ENCODE measurements around the gene GREM2. TPM values are rescaled to one million over a fixed set of nuclear protein-coding genes. Genes with fewer than 3 reads are reported as not detected.

GREM2 gene
- total and polyA plus RNA-seq, 10 of the 15 experiments (the other 5 are each of a cell fraction or from before 2014, with no cell fraction given): not detected

DNA sequence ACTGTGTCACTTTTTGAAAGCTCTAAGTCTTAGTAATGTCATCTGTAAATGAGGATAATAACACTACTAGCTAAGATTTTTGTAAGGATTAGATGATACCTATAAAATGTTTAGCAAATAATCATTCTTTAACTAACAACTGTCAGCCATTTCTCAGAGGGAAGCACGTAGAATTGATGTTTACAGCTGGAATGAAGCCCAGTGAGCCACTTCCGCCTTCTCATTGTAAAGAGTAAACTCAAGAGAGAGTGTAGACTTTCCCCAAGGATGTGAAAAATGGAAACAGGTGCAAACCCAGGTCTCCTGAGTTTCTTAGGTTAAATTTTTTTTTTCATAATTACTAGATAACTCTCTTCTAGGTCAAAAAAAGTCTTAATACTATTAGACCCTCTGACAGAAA lies 4.9 kb downstream of the GREM2 start (continued):
- TF ChIP-seq NR2C2 (IDR thresholded peaks at IDR 0.05; ENCODE audit: borderline replicate concordance, control insufficient read depth, insufficient read length, low read depth) (no peak), SMARCA5 (IDR thresholded peaks at IDR 0.05) (no peak)

DNA sequence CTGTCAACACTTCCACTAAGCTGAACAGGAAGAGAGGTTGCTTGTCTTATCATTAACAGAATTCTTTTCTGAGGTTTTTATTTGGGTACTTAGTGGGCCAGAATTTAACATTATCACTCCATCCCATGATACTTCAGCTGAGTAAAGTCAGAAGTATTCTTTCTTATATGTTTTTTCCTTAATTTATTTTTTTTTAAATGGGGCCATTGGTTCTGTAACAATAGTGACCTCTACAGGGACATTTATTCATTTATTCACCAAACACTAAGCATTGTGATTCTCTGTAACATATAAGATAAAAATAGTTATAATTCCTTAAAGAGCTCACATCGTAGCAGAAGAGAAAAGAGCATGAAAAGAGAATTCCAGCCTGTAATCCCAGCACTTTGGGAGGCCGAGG lies 9.8 kb downstream of the GREM2 start:
- in situ Hi-C loops (cut with MboI) (no loop called here), intact Hi-C loops (cut with micrococcal nuclease; ENCODE audit: unreplicated experiment) (loop anchor here (1.0 kb wide), 1 partner anchor 147 kb away; no protein-coding TSS in a partner anchor)
- Histone ChIP-seq H3K9me3 (replicated peaks; ENCODE audit: control insufficient read depth, insufficient read depth, low read length) (no peaks in the 10 kb centered on the region), H3K27me3 (replicated peaks in 1 of 2; ENCODE audit: control insufficient read depth in 2 of 2, insufficient read depth in 2 of 2, low read length in 1 of 2) (no peaks in the 10 kb centered on the region), H3K9ac (ENCODE audit: control insufficient read depth, insufficient read depth, low read length) (no peak overlapping the region), H2AFZ (ENCODE audit: control insufficient read depth, low read depth, low read length) (no peak overlapping the region), H3K4me1 (ENCODE audit: control insufficient read depth, insufficient read depth, low read length) (no peaks in the 10 kb centered on the region), H3K27ac (ENCODE audit: control insufficient read depth, insufficient read depth) (no peak overlapping the region), H3K36me3 (ENCODE audit: control insufficient read depth in 2 of 2, insufficient read depth in 2 of 2, low read length in 1 of 2) (no peaks in the 10 kb centered on the region), H3K4me2 (ENCODE audit: control insufficient read depth, insufficient read depth) (no peak overlapping the region), H3K4me3 (no peak overlapping the region), H4K20me1 (ENCODE audit: control insufficient read depth, insufficient read depth) (no peaks in the 10 kb centered on the region), H3K79me2 (ENCODE audit: control insufficient read depth, insufficient read depth, low read length) (no peaks in the 10 kb centered on the region)
- no TSS peak for BruUV-seq (replicated peaks)
- 6% methylated on average over 2 of the region's 2 CpGs for WGBS (ENCODE audit: insufficient coverage, insufficient replicate concordance, low lambda C conversion rate, missing lambda C conversion rate)
- ChIA-PET POLR2A (no interaction called here), SMC1A (ENCODE audit: uncharacterized antibody, unreplicated experiment) (interaction anchor here (1.0 to 3.1 kb wide), 4 partner anchors 25 to 145 kb away, joined by 4 to 46 read pairs (median 4); no protein-coding TSS in a partner anchor), RAD21 (ENCODE audit: unreplicated experiment) (interaction anchor here (1.0 to 2.1 kb wide), 4 partner anchors 115 to 147 kb away, joined by 3 to 18 read pairs (median 4); no protein-coding TSS in a partner anchor), CTCF (interaction anchor here (0.7 to 2.9 kb wide), 6 partner anchors 130 to 176 kb away, joined by 3 to 31 read pairs (median 4); no protein-coding TSS in a partner anchor)
- TF ChIP-seq ZSCAN29 (IDR thresholded peaks at IDR 0.05) (no peak), ZNF217 (IDR thresholded peaks at IDR 0.05) (no peak), BACH1 (IDR thresholded peaks at IDR 0.05; ENCODE audit: borderline replicate concordance) (no peak), LARP7 (IDR thresholded peaks at IDR 0.05) (no peak), SIX5 (IDR thresholded peaks at IDR 0.05; ENCODE audit: low read depth, low read length, severe bottlenecking) (no peak), KLF5 (IDR thresholded peaks at IDR 0.05; ENCODE audit: partially characterized antibody) (no peak), NFXL1 (IDR thresholded peaks at IDR 0.05; ENCODE audit: borderline replicate concordance) (no peak), SIN3A (IDR thresholded peaks at IDR 0.05; ENCODE audit: low read depth, low read length) (no peak), SP1 (IDR thresholded peaks at IDR 0.05; ENCODE audit: low read depth, low read length) (no peak), JUNB (IDR thresholded peaks at IDR 0.05) (no peak), STAT3 (IDR thresholded peaks at IDR 0.05; ENCODE audit: low read depth, low read length) (no peak), TARDBP (IDR thresholded peaks at IDR 0.05; ENCODE audit: borderline replicate concordance) (no peak), EP300 (IDR thresholded peaks at IDR 0.05; ENCODE audit: borderline replicate concordance in 1 of 2, control insufficient read depth in 1 of 2, low read depth in 2 of 2, low read length in 2 of 2) (no peak), SREBF2 (IDR thresholded peaks at IDR 0.05; ENCODE audit: low read length) (no peak)
- TF ChIP-seq, protein P1, sequence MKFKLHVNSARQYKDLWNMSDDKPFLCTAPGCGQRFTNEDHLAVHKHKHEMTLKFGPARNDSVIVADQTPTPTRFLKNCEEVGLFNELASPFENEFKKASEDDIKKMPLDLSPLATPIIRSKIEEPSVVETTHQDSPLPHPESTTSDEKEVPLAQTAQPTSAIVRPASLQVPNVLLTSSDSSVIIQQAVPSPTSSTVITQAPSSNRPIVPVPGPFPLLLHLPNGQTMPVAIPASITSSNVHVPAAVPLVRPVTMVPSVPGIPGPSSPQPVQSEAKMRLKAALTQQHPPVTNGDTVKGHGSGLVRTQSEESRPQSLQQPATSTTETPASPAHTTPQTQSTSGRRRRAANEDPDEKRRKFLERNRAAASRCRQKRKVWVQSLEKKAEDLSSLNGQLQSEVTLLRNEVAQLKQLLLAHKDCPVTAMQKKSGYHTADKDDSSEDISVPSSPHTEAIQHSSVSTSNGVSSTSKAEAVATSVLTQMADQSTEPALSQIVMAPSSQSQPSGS (IDR thresholded peaks at IDR 0.05; ENCODE audit: low read length): no peak
- TF ChIP-seq, protein P2, sequence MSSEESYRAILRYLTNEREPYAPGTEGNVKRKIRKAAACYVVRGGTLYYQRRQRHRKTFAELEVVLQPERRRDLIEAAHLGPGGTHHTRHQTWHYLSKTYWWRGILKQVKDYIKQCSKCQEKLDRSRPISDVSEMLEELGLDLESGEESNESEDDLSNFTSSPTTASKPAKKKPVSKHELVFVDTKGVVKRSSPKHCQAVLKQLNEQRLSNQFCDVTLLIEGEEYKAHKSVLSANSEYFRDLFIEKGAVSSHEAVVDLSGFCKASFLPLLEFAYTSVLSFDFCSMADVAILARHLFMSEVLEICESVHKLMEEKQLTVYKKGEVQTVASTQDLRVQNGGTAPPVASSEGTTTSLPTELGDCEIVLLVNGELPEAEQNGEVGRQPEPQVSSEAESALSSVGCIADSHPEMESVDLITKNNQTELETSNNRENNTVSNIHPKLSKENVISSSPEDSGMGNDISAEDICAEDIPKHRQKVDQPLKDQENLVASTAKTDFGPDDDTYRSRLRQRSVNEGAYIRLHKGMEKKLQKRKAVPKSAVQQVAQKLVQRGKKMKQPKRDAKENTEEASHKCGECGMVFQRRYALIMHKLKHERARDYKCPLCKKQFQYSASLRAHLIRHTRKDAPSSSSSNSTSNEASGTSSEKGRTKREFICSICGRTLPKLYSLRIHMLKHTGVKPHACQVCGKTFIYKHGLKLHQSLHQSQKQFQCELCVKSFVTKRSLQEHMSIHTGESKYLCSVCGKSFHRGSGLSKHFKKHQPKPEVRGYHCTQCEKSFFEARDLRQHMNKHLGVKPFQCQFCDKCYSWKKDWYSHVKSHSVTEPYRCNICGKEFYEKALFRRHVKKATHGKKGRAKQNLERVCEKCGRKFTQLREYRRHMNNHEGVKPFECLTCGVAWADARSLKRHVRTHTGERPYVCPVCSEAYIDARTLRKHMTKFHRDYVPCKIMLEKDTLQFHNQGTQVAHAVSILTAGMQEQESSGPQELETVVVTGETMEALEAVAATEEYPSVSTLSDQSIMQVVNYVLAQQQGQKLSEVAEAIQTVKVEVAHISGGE (CRISPR knock-in tag; IDR thresholded peaks at IDR 0.05): no peak
- FAIRE-seq (no peak), DNase-seq (ENCODE audit: low read depth, low spot score) (no peak), ATAC-seq (no peak)

Measured in GM12878 (cell line).